Measurements from ENCODE around the gene GPBAR1. TPM values are rescaled to one million over a fixed set of nuclear protein-coding genes. Genes with fewer than 3 reads are reported as not detected.

GPBAR1 gene
- total RNA-seq, 1 experiment from 2014 or later: 0.30 TPM

- no peaks in the 10 kb centered on the region for H3K27me3 ChIP-seq (replicated peaks; ENCODE audit: insufficient read depth, low read depth, low read length, poor library complexity)
- DNase-seq (ENCODE audit: low spot score): no peak
- no peak for TF ChIP-seq EZH2 (IDR thresholded peaks at IDR 0.05; ENCODE audit: borderline replicate concordance, low read depth, low read length, poor library complexity, severe bottlenecking)
- TF ChIP-seq, protein P1, sequence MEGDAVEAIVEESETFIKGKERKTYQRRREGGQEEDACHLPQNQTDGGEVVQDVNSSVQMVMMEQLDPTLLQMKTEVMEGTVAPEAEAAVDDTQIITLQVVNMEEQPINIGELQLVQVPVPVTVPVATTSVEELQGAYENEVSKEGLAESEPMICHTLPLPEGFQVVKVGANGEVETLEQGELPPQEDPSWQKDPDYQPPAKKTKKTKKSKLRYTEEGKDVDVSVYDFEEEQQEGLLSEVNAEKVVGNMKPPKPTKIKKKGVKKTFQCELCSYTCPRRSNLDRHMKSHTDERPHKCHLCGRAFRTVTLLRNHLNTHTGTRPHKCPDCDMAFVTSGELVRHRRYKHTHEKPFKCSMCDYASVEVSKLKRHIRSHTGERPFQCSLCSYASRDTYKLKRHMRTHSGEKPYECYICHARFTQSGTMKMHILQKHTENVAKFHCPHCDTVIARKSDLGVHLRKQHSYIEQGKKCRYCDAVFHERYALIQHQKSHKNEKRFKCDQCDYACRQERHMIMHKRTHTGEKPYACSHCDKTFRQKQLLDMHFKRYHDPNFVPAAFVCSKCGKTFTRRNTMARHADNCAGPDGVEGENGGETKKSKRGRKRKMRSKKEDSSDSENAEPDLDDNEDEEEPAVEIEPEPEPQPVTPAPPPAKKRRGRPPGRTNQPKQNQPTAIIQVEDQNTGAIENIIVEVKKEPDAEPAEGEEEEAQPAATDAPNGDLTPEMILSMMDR (conservative IDR thresholded peaks at IDR 0.05; ENCODE audit: low read depth, low read length): no peak
- no peak overlapping the region for H3K4me3 ChIP-seq (ENCODE audit: low read depth, low read length, poor library complexity, severe bottlenecking)
- H3K36me3 ChIP-seq (ENCODE audit: insufficient read depth, low read length, poor library complexity, severe bottlenecking): peaks cover 43% of the 10 kb centered on the region
- ChIA-PET POLR2A (ENCODE audit: low non-redundant PET) (no interaction called here), CTCF (no interaction called here)
- BruUV-seq (replicated peaks): no TSS peak
- H3K9me3 ChIP-seq (ENCODE audit: low read depth, low read length, poor library complexity, severe bottlenecking): no peaks in the 10 kb centered on the region
- intact Hi-C loops (cut with micrococcal nuclease; ENCODE audit: unreplicated experiment): loop anchor here (1.0 kb wide), 1 partner anchor 70 kb away; no protein-coding TSS in a partner anchor
- H3K27ac ChIP-seq (ENCODE audit: low read depth, low read length, poor library complexity, severe bottlenecking): no peak overlapping the region
- peaks cover 12% of the 10 kb centered on the region for H3K4me1 ChIP-seq (ENCODE audit: insufficient read depth, low read length, poor library complexity, severe bottlenecking)
These were observed 4.0 kb upstream of the GPBAR1 start for GRCh38 chr2:218256612-218257350.

- intact Hi-C loops (cut with micrococcal nuclease; ENCODE audit: unreplicated experiment): loop anchor here (1.0 kb wide), 1 partner anchor 71 kb away; no protein-coding TSS in a partner anchor
- ChIA-PET CTCF (no interaction called here), POLR2A (ENCODE audit: low non-redundant PET) (no interaction called here)
- Histone ChIP-seq H3K9me3 (ENCODE audit: low read depth, low read length, poor library complexity, severe bottlenecking) (no peaks in the 10 kb centered on the region), H3K36me3 (ENCODE audit: insufficient read depth, low read length, poor library complexity, severe bottlenecking) (peaks cover 38% of the 10 kb centered on the region), H3K4me3 (ENCODE audit: low read depth, low read length, poor library complexity, severe bottlenecking) (no peak overlapping the region), H3K27me3 (replicated peaks; ENCODE audit: insufficient read depth, low read depth, low read length, poor library complexity) (no peaks in the 10 kb centered on the region), H3K27ac (ENCODE audit: low read depth, low read length, poor library complexity, severe bottlenecking) (no peak overlapping the region), H3K4me1 (ENCODE audit: insufficient read depth, low read length, poor library complexity, severe bottlenecking) (peaks cover 15% of the 10 kb centered on the region)
- TF ChIP-seq, protein P1 (conservative IDR thresholded peaks at IDR 0.05; ENCODE audit: low read depth, low read length): peak; percentile 79
- no peak for TF ChIP-seq EZH2 (IDR thresholded peaks at IDR 0.05; ENCODE audit: borderline replicate concordance, low read depth, low read length, poor library complexity, severe bottlenecking)
- no TSS peak for BruUV-seq (replicated peaks)
- peak; percentile 71 for DNase-seq (ENCODE audit: low spot score)
These were observed 3.3 kb upstream of the GPBAR1 start for GRCh38 chr2:218257390-218257981.

DNA sequence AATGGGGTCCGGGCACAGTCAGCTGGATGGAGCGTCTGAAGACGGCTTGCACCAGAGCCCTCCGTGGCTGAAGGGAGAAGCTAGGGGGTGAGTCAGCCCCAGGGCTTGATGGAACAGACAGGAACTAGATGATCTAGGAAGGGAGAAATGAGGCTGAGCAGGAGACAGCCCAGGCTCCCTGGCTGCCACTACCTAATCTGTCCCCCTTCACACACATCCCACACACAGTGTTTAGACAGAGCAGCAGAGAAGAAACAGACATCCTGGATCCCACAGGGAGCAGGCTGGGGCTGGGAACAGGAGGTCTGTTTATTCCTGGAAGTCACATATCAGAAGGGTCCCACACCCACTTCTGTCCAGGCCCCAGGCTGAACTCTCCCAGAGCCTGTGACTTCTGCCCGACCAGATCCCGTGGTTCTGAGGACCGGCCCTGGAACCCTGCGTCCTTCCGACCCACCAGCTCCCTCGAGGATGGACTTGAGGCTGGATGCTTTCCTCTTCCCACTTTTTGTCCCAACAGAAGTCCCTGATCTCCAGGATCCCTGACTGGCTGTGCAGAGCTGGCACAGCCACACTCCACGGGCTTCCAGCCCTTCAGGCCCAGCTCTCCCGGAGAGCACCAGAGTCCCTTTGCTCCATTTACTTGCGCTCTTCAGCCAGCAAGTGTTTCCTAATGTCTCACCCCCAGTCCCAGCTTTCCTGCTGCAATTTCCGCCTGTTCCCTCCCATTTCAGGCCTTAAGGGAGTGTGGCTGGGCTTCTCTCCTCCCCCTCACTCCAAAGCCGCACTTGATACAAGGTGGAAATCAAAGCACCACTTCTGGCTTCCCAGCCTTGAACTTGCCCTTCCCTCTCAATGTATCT lies 1.5 kb upstream of the GPBAR1 start:
- no peak for DNase-seq (ENCODE audit: low spot score)
- no peak for TF ChIP-seq EZH2 (IDR thresholded peaks at IDR 0.05; ENCODE audit: borderline replicate concordance, low read depth, low read length, poor library complexity, severe bottlenecking)
- TF ChIP-seq, protein P1 (conservative IDR thresholded peaks at IDR 0.05; ENCODE audit: low read depth, low read length): no peak
- no TSS peak for BruUV-seq (replicated peaks)
- Histone ChIP-seq H3K27me3 (replicated peaks; ENCODE audit: insufficient read depth, low read depth, low read length, poor library complexity) (no peaks in the 10 kb centered on the region), H3K9me3 (ENCODE audit: low read depth, low read length, poor library complexity, severe bottlenecking) (no peaks in the 10 kb centered on the region), H3K4me3 (ENCODE audit: low read depth, low read length, poor library complexity, severe bottlenecking) (no peak overlapping the region), H3K4me1 (ENCODE audit: insufficient read depth, low read length, poor library complexity, severe bottlenecking) (peaks cover 15% of the 10 kb centered on the region), H3K36me3 (ENCODE audit: insufficient read depth, low read length, poor library complexity, severe bottlenecking) (peaks cover 27% of the 10 kb centered on the region), H3K27ac (ENCODE audit: low read depth, low read length, poor library complexity, severe bottlenecking) (no peak overlapping the region)
- ChIA-PET CTCF (no interaction called here), POLR2A (ENCODE audit: low non-redundant PET) (interaction anchor here (0.6 kb wide), 1 partner anchor 12 kb away, joined by 3 read pairs; no protein-coding TSS in a partner anchor)
- intact Hi-C loops (cut with micrococcal nuclease; ENCODE audit: unreplicated experiment): no loop called here

Data from A673 (cell line).